HG03196 (cell line): ENCODE results near the gene SANBR.

Experiments used
- ATAC-seq: cut with Tn5 transposase; IDR thresholded peaks from one replicate; pipeline ENCODE4 v1.9.1; 2021; ENCODE audit not compliant: unreplicated experiment

Gene SANBR

GRCh38 chr2:61089797-61090196 lies 24.1 kb downstream of the SANBR start:
- no peak for ATAC-seq

GRCh38 chr2:61090386-61090921 lies 24.8 kb downstream of the SANBR start:
- no peak for ATAC-seq

GRCh38 chr2:61091485-61091884 lies 25.8 kb downstream of the SANBR start:
- ATAC-seq = no peak

GRCh38 chr2:61096438-61096837 lies 30.8 kb downstream of the SANBR start:
- no peak for ATAC-seq

GRCh38 chr2:61100801-61101200 lies 35.1 kb downstream of the SANBR start:
- no peak for ATAC-seq

GRCh38 chr2:61109291-61109690 lies 43.6 kb downstream of the SANBR start:
- ATAC-seq = no peak

GRCh38 chr2:61111708-61112107 lies 46.0 kb downstream of the SANBR start:
- no peak for ATAC-seq

- no peak for ATAC-seq
Measured at GRCh38 chr2:61114147-61114546, 48.5 kb downstream of the SANBR start.
